GM18498 (cell line): ENCODE measurements around the gene XPO6.

ENCODE experiments used
- ATAC-seq: cut with Tn5 transposase; IDR thresholded peaks from one replicate; pipeline ENCODE4 v1.9.1; 2021; ENCODE audit warnings: mild to moderate bottlenecking, moderate library complexity; ENCODE audit not compliant: unreplicated experiment

Gene XPO6

GRCh38 chr16:28184625-28185024 is 27.1 kb downstream of the XPO6 start:
- ATAC-seq = no peak

- ATAC-seq = no peak
Observed at GRCh38 chr16:28183930-28184329, 27.8 kb downstream of the XPO6 start.

- ATAC-seq = no peak
Observed at GRCh38 chr16:28183484-28183883, 28.3 kb downstream of the XPO6 start.

- ATAC-seq = no peak
Observed at GRCh38 chr16:28182801-28183200, 29.0 kb downstream of the XPO6 start.

- ATAC-seq = no peak
Observed at GRCh38 chr16:28182183-28182582, 29.6 kb downstream of the XPO6 start.

GRCh38 chr16:28181515-28181914 is 30.2 kb downstream of the XPO6 start:
- no peak for ATAC-seq

GRCh38 chr16:28180655-28181460 is 30.9 kb downstream of the XPO6 start:
- no peak for ATAC-seq

- ATAC-seq = no peak
Observed at GRCh38 chr16:28179354-28179753, 32.4 kb downstream of the XPO6 start.

GRCh38 chr16:28175715-28176114 is 36.0 kb downstream of the XPO6 start:
- no peak for ATAC-seq

GRCh38 chr16:28172336-28172735 is 39.4 kb downstream of the XPO6 start:
- no peak for ATAC-seq

- no peak for ATAC-seq
Observed at GRCh38 chr16:28171816-28172215, 39.9 kb downstream of the XPO6 start.

GRCh38 chr16:28168991-28169554 is 42.7 kb downstream of the XPO6 start:
- no peak for ATAC-seq

- no peak for ATAC-seq
Observed at GRCh38 chr16:28167730-28168129, 44.0 kb downstream of the XPO6 start.

- ATAC-seq = no peak
Observed at GRCh38 chr16:28167221-28167620, 44.5 kb downstream of the XPO6 start.

GRCh38 chr16:28166394-28167208 is 45.2 kb downstream of the XPO6 start:
- ATAC-seq = no peak

GRCh38 chr16:28165598-28165997 is 46.2 kb downstream of the XPO6 start:
- no peak for ATAC-seq

GRCh38 chr16:28164140-28164539 is 47.6 kb downstream of the XPO6 start:
- ATAC-seq = no peak

GRCh38 chr16:28163699-28164098 is 48.1 kb downstream of the XPO6 start:
- no peak for ATAC-seq

- no peak for ATAC-seq
Observed at GRCh38 chr16:28162326-28162877, 49.4 kb downstream of the XPO6 start.

- no peak for ATAC-seq
Observed at GRCh38 chr16:28161626-28162025, 50.1 kb downstream of the XPO6 start.

GRCh38 chr16:28158136-28158535 is 53.6 kb downstream of the XPO6 start:
- no peak for ATAC-seq
